HG02938 (cell line): ENCODE results near the gene ZNF101.

Source experiments
- ATAC-seq: cut with Tn5 transposase; IDR thresholded peaks from one replicate; pipeline ENCODE4 v1.9.1; 2021; ENCODE audit warnings: mild to moderate bottlenecking, moderate library complexity; ENCODE audit not compliant: unreplicated experiment

The ZNF101 gene

DNA sequence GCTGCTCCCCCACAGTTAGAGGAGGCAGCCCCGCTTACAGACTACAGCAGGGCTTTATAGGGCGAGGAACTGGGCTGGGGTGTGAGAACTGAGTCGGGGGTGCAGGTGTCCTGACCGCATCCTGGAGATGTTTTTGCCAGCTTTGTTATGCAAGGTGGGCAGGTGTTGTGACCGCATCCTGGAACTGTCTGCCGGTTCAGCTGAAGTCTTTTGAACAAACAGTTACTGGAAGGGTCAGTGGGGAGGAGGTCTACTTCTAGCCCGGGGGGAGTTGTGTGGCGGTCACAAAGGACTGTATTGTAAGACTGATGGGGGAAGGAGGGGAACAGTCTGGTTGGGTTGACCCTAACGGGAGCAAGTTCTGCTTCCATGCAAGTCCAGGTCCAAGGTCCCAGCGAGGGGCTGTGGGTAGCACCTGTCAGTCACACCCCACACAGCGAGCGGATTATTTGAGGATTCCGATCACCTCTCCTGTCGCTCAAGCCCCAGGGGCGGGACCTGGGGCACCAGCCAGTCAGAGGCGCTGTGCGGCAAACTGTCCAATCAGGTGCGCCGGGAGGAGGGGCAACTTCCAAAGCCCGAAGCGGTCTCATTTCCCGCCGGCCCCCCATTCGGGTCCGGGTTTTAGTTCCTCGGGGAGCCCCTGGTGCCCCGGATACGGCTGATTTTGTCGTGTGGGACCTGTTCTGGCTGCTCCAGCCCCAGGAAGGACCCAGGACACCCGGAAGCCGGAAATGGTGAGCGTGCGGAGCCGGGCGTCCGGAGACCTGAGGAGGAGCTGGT lies at the start of gene ZNF101:
TSS of gene ZNF101 (plus strand) at position 610 of the 783 bp plus-strand sequence. CDS start at position 735, 125 bp downstream.
- peak; percentile 64 for ATAC-seq

DNA sequence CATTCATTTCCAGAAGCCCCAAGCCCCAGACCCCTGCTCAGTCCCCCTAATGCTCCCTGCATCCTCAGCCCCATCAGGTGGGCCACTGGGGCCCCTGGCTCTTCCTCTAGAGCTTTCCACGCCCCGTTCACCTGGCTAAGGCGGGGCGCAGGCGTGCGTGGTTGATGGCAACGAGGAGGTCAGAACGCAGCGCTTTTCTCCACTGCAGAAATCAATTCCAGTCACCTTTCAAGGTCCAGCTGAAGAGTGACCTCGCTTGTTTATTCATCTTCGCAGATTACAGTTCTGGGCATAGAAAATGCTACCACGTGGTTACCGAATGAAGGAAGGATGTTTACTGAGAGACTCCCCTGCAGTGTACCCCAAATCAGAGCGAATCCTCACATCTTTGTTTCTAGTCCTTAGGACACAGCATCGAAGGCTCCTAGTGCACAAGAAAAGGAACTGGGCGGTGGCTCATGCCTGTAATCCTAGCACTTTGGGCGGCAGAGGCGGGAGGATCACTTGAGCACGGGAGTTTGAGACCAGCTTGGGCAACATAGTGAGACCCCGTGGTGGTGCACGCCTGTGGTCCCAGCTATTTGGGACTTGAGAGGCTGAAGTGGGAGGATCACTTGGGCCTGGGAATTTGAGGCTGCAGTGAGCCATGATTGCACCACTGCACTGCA lies 49.3 kb upstream of the ZNF101 start:
- no peak for ATAC-seq

DNA sequence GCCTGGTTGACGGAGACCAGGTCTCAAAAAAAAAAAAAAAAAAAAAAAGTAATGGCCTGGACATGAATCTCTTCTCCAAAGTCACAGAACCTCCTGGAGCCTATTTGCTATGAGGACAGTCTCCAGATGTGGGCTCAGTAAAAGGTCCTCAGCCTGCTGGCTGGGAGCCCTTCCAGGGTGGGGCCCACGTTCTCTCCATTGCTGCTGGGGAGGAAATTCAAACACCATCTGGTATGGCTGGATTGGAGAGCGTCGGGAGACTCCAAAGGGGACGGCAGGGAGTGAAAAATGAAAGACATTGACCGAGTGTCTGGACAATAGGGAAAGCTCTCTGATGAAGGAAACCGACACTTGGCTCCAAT lies 48.8 kb upstream of the ZNF101 start:
- ATAC-seq = no peak

DNA sequence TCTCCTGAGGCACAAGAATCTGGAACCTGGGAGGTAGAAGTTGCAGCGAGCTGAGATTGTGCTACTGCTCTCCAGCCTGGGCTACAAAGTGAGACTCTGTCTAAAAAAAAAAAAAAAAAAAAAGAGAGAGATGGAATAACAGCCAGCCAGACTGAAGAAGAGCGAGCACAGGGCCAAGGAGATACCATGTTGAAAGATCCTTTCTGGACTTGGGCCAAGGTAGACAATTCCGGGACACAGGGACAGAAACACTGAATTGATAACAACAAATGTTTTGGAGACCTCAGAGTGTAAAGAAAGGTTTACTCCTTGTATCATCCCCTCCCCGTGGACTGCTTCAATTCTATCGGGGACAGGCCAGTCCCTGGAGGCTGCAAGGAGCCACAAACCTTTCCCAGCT lies 45.3 kb upstream of the ZNF101 start:
- no peak for ATAC-seq

DNA sequence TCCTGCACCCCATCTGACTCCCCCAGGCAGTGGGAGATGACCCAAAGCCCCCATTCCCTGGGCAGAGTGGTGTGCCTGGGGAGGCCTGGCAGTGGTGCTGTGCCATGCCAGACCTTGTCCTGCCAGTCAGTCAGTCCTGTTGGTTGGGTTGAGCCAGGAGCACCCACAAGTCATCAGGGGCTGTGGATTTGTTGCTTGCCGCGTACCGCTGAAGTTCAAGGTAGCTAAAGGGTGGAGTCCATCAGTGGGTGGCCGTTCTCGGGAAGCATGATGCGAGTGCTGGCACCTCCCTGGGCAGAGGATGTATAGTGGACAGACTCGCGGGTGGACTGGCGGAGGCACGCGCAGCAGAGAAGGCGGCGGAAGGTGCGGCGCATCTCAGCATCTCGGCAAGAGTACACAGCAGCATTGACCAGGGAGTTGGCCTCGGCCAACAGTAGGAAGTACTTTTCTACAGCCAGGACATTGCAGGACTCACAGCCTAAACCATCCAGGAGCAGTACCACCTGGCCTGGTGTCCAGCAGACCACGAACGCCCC lies 44.5 kb upstream of the ZNF101 start:
- ATAC-seq = no peak

DNA sequence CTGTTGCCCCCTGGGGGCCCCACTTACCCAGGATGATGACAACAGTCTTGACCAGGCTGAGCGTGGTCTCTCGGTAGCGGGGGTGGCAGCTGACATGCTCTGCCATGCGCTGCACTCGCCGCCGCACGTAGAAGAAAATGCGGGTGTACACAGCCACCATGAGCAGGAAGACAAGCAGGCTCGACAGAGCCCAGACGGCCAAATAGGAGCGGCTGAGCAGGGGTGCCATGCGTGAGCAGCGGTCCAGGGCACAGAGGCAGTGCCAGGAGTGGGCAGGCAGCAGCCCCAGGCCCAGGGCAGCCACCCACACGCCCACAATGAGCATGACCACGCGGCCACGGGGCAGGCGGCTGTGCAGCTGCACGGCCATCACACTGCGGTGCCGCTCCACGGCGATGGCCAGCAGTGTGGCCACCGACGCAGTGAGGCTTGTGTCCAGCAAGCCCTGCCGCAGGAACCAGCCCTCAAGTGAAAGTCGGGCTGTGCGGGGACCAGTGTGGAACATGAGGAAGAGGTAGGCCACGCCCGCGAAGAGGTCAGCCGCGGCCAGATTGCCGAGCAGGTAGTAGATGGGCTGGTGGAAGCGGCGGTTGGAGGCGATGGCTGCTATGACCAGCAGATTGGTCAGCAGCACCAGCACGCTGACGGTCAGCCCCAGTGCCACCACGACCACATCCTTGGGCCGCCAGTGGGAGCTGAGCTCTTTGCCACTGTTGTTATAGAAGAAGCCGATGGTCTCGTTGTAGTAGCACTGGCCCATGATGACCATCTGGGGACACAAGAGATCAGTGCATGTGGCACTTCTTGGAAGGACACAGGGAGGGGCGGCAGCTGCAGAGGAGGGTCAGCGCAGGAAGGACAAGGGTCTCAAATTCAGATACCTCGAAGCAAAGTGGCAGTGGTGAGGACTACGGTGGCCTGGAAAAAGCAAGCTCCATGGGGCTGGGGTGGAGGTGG lies 41.8 kb upstream of the ZNF101 start:
- no peak for ATAC-seq

DNA sequence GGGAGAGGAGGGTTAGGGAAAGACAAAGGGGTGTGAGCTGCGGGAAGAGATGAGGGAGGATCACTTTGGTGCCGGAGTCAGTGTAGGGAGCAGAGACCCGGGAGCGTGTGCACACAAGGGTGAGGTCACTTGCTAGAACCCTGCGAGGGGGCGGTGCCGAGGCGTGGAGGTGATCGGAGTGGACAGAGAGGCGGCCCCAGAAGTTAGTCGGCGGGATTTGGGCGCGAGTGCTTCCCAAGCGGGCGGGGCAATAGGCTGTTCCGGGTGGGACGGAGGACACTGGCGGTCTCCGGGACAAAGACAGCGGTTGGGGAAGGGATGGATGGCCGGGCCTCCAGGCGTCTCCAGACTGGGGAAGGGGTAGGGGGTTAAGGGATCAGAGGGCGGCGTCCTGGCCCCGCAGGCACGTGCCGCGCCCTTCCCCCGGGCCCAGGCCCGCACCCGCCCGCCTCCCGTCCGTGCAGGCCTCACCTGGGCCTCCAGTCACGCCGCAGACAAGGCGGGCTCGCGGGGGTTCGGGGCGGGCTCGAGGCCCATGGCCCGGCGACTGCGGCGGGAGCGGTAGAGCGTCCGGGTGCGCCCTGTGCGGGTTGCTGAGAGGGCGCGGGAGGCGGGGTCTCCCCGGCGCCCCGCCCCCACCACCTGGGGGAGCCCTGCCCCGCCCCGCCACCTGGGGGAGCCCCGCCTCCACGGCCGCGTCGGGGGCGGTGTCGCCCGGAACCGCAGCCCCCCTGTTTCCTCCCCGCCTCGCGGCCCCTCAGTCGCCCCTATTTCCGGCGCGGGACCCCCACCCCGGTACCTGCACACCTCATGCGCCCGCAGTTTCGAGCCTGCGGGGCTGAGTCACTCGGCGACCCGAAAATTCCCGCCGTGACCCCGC lies 40.8 kb upstream of the ZNF101 start, which contains the start of gene LPAR2:
TSS of gene LPAR2 (minus strand) at position 600 of the 880 bp plus-strand sequence. CDS start 945 bp downstream, outside the sequence.
- ATAC-seq = no peak

DNA sequence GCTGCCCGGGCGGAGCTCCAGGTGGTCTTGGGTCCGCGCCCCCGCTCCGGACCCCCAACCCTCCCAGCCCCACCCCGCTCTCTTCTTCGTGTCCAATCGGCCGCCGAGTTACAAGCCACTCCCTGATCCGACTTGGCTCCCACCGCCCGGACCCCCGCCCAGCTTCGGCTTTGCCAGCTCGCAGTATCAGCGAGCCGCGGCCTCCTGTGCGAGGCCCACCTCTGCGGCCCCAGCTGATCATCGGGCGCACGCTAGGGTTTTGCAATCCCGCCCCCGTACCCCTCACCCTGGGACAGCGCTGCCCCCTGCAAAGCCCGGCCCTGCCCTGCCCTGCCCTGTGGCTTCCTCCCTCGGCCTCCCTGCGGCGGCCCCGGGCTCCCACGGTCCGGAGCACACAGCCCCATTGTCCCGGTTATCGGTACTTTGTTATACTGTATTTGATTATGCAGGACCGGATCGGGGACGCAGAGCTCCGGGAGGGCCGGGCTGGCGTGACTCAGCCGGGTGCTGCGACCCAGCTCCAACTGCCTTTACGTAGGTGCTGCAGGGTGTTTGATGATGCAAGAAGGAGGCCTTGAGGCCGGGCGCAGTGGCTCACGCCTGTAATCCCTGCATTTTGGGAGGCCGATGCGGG lies 40.0 kb upstream of the ZNF101 start:
- ATAC-seq = no peak

DNA sequence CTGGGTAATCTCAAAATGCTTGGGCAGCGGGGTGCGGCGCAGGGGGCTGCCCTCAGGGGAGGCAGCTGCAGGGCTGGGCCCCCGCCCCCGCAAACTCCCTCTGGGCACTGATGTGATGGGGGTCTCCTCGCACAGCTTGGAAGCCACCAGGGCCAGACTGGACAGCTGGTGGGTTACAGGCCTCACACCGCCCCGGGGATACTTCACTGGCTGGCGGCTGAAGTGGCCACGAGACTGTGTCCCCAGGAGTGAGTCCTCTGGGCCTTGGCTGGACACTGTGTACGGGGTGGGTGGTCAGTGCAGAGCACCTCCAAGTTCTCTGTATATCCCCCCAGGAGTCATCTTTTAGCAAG lies 38.6 kb upstream of the ZNF101 start:
- ATAC-seq = no peak

DNA sequence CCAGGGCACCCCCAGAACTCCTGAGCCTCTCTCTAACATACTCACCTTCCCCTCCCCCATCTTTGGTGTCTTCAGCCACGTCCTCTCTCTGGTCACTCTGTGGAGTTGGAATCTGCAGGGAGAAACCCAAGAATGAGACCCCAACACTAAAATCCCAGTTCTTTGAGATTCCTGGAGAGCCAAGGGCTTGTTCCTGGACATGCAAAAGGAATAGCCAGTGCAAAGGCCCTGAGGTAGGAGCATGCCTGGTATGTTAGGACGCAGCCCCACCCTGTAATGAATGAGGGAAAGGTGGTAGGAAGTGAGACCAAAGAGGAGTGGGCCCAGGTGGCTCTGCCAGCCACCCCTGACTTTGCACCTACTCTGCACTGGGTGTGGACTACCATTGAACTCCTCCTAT lies 38.2 kb upstream of the ZNF101 start:
- no peak for ATAC-seq

DNA sequence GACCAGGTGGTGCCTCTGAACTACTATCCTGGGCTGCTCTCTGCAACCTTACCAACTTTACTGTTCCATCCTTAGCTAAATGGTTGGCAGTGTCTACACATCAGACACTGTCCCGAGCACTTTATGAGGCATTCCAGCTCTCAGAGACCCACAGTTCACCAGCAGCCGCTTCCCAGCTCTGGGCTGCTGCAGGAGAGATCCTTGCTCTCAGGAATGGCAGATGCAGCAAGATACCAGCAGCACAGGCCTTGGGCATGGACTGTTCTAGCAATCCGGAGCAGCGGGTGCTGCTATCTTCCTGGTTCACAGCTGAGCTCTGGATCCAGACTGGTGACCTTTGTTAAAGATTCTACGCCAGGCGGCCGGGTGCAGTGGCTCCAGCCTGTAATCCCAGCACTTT lies 37.3 kb upstream of the ZNF101 start:
- no peak for ATAC-seq

DNA sequence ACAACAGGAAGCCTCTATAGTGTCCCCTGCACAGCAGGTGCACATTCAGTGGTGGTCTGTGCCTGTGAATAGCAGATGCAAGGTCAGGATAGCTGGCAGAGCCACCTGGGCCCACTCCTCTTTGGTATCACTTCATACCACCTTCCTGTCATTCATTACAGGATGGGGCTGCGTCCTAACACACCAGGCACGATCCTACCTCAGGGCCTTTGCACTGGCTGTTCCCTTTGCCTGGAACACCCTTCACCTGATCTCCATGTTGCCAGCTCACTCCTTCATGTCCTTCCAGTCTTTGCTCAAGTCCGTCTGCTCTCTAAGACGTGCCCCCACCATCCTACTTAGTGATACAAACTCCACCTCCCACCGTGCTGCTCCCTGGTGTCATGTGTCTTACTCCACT lies 36.0 kb upstream of the ZNF101 start:
- ATAC-seq = no peak

DNA sequence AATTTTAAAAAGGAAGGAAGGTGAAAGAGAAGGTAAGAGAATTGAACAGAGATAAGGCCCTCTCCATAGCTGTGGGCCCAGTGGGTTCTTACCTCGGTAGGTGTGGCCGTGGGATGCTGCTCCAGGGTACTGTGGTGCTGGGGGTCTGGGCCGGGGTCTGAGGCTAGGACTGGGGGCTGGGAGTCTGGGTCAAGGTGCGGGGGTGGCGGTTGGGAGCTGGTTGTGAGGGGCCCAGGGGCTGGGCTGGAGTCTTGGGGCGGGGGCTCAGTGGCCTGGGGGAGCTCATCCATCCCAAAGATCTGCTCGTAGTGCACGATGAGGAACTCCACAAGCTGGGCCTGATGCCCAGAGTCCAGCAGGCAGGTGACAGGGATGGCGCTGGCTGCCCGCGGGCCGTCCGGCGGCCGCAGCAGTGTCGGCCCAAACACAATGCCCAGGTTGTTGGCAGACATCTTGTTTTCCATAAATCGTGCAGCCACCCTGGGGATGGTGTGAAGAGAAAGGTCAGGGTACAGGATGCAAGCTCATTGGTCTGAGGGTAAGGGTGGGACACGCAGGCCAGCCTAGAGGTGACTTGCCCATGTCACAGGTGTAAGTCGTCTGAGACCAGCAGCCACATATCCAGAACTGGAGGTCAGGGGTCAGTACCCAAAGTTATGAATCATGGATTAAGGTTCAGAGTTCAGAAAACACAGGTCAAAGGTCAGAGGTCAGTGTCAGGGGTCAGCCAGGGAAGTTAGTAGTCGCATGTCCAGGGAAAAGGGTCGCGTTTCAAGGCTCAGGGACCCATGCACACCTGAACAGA lies 34.7 kb upstream of the ZNF101 start:
- no peak for ATAC-seq

DNA sequence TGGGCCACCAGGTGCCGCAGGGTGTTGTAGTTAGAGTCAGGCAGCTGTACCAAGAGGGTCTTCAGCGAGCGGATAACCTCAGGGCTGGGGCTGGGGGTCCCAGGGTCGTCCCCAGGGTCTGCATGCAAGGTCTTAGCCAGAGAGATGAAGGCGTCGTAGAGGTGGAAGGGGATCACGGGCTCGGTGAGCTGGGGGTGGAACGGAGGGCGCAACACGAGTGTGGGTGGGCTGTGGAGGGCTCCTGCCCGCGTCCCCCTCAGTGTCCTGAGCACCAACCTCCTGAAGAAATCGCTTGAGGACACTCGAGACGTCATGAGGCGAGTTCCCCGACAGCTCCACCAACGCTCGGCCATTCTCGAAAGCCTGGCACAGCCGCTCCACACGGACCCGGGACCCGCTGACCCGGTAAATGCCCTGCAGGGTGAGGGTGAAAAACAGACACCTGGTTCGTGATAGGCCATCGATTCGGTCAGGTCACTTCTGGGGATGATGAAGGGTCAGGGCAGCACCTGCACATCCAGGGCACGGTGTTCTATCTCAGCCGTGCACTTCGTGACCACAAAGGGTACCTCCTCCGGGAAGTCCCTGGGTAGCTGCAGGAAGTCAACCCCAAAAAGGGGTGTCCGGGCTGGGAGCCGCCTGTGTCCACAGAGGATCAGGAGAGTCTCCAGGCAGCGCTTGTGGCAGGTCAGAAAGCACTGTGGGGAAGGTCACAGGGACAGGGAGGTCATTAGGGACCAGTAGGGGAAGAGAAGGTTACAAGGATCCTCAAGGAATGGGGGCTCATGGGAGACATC lies 33.9 kb upstream of the ZNF101 start:
- no peak for ATAC-seq

DNA sequence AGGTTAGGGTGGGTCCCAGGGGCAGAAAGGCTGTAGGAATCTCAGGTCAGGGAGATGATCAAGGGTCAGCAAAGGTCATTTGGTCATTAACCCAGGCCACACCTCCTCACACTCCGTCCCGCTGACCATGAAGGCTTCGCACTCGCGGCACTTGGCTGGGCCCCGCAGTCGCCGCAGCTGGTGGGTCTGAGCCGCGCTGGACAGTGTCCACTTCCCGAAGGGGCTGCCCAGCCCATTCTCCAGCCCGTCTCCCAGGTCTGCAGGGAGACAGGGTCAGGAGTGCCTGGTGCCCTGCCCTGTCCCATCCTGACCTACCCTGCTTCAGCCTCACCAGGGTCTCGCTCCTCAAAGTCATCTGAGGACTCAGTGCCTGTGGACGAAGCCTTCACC lies 33.3 kb upstream of the ZNF101 start:
- no peak for ATAC-seq

DNA sequence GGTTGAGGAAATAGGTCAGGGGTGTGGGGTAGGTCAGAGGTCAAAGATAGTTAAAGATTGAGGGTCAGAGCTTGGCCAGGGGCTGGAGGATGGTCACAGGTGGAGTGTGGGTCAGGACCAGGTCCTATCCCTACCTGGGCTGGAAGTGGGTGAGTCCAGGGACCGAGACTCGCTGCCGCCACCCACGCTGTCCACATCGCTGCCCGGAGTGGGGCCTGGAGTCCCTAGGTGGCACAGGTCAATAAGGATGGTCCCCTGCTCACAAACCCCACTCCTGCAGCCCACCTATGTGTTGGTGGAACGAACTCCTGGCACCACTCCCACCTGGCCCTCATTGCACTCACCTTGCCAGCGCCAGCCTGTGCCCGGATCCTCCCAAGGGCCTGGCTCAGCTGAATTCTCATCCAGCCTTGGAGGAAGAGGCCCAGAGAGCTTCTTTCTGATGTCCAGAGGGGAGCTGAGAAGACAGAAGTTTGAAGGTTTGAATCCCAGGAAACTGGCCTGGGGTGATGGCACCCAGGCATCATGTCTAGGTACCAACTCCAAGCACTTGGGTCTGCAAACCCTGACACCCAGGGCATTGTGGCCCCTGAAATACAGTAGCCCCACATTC lies 32.0 kb upstream of the ZNF101 start:
- ATAC-seq = no peak

DNA sequence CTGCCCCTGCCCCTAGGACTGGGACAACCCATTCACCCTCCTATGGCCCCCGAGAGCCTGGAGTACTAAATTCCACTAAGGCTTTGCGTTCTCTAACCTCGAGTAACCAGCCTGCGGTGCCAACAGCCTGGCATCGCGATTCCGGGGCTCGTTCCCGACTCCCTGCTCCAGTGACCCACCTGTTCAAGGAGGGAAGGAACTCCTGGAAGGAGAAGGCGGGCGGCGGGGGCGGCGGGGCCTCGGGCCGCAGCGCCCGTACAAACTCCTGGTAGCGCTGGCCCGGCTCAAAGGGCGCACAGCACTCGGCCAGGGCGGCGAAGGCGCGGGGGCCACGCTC lies 31.5 kb upstream of the ZNF101 start:
- no peak for ATAC-seq
